ENCODE results near the gene MAP3K5. TPM values are rescaled to one million over a fixed set of nuclear protein-coding genes. Genes with fewer than 3 reads are reported as not detected.

Gene MAP3K5
- total RNA-seq, 1 experiment from 2014 or later: 8.1 TPM

GRCh38 chr6:136529710-136530109, 262.6 kb downstream of the MAP3K5 start:
- Histone ChIP-seq H3K27ac (ENCODE audit: low read length) (no peak overlapping the region), H3K36me3 (ENCODE audit: control insufficient read depth, insufficient read depth, low read length) (no peaks in the 10 kb centered on the region), H3K4me1 (ENCODE audit: control insufficient read depth, insufficient read depth, low read length) (peaks cover 7% of the 10 kb centered on the region; the same call in 1 of the 2 replicates), H3K4me3 (ENCODE audit: low read depth in 2 of 2, low read length in 2 of 2) (no peak overlapping the region), H3K27me3 (ENCODE audit: control insufficient read depth, insufficient read depth, low read length) (no peaks in the 10 kb centered on the region), H3K9me3 (ENCODE audit: control insufficient read depth, insufficient read depth, low read depth, low read length) (no peaks in the 10 kb centered on the region)
- DNase-seq (ENCODE audit: low read depth, low spot score) (no peak), ATAC-seq (no peak)
- CTCF ChIA-PET: no interaction called here
- POLR2A ChIA-PET: no interaction called here
- intact Hi-C loops (cut with micrococcal nuclease; ENCODE audit: unreplicated experiment) (no loop called here), in situ Hi-C loops (cut with HindIII; ENCODE audit: low pct_unique_long_range_greater_than_20kb, low sequenced_read_pairs) (no loop called here)
- BruUV-seq (replicated peaks): no TSS peak
- TF ChIP-seq CTCF (IDR thresholded peaks at IDR 0.05) (no peak), TCF7L2 (IDR thresholded peaks at IDR 0.05; ENCODE audit: low read depth, low read length) (no peak), SIN3A (IDR thresholded peaks at IDR 0.05; ENCODE audit: borderline replicate concordance, insufficient read depth, low read depth, low read length) (no peak), POLR2AphosphoS5 (IDR thresholded peaks at IDR 0.05; ENCODE audit: low read depth, low read length) (no peak), REST (IDR thresholded peaks at IDR 0.05; ENCODE audit: insufficient read depth in 1 of 2, low read depth in 2 of 2, low read length in 1 of 2) (no peak)

- ChIA-PET CTCF (no interaction called here), POLR2A (no interaction called here)
- Histone ChIP-seq H3K4me1 (ENCODE audit: control insufficient read depth, insufficient read depth, low read length) (peaks cover 7% of the 10 kb centered on the region; the same call in 1 of the 2 replicates), H3K4me3 (ENCODE audit: low read depth in 2 of 2, low read length in 2 of 2) (no peak overlapping the region), H3K27ac (ENCODE audit: low read length) (no peak overlapping the region), H3K27me3 (ENCODE audit: control insufficient read depth, insufficient read depth, low read length) (no peaks in the 10 kb centered on the region), H3K9me3 (ENCODE audit: control insufficient read depth, insufficient read depth, low read depth, low read length) (no peaks in the 10 kb centered on the region), H3K36me3 (ENCODE audit: control insufficient read depth, insufficient read depth, low read length) (no peaks in the 10 kb centered on the region)
- no peak for ATAC-seq
- DNase-seq (ENCODE audit: low read depth, low spot score): no peak
- no peak for TF ChIP-seq CTCF (IDR thresholded peaks at IDR 0.05)
- TF ChIP-seq SIN3A (IDR thresholded peaks at IDR 0.05; ENCODE audit: borderline replicate concordance, insufficient read depth, low read depth, low read length): no peak
- no peak for TF ChIP-seq TCF7L2 (IDR thresholded peaks at IDR 0.05; ENCODE audit: low read depth, low read length)
- no peak for TF ChIP-seq REST (IDR thresholded peaks at IDR 0.05; ENCODE audit: insufficient read depth in 1 of 2, low read depth in 2 of 2, low read length in 1 of 2)
- TF ChIP-seq POLR2AphosphoS5 (IDR thresholded peaks at IDR 0.05; ENCODE audit: low read depth, low read length): no peak
- intact Hi-C loops (cut with micrococcal nuclease; ENCODE audit: unreplicated experiment) (no loop called here), in situ Hi-C loops (cut with HindIII; ENCODE audit: low pct_unique_long_range_greater_than_20kb, low sequenced_read_pairs) (no loop called here)
- no TSS peak for BruUV-seq (replicated peaks)
Measured at GRCh38 chr6:136528477-136528876, 263.8 kb downstream of the MAP3K5 start.

Data from Panc1 (cell line).